HG03103 (cell line): ENCODE data around the gene CARD10.
"Not testable (repeated sequence)": the region's sequence is repeated elsewhere in the genome, so short reads cannot be mapped to it uniquely, and the experiment has no call there.

Source experiments
- ATAC-seq: cut with Tn5 transposase; IDR thresholded peaks from one replicate; pipeline ENCODE4 v1.9.1; 2021; ENCODE audit warnings: low read depth; ENCODE audit not compliant: unreplicated experiment

CARD10 gene

DNA sequence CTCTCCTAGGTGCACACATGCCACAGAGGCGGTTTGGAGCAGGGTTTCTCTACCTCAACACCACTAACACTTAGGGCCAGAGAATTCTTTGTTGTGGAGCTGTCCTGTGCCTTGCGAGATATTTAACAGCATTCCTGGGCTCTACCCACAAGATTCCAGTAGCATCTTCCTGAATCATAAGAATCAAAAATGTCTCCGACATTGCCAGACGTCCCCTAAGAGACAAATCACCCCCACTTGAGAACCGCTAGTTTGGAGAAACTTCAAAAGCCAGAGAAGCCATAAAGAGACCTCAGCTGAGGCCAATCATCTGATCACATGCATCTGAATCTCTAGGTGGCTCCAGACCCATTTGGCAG is 49.1 kb downstream of the CARD10 start:
- no peak for ATAC-seq

DNA sequence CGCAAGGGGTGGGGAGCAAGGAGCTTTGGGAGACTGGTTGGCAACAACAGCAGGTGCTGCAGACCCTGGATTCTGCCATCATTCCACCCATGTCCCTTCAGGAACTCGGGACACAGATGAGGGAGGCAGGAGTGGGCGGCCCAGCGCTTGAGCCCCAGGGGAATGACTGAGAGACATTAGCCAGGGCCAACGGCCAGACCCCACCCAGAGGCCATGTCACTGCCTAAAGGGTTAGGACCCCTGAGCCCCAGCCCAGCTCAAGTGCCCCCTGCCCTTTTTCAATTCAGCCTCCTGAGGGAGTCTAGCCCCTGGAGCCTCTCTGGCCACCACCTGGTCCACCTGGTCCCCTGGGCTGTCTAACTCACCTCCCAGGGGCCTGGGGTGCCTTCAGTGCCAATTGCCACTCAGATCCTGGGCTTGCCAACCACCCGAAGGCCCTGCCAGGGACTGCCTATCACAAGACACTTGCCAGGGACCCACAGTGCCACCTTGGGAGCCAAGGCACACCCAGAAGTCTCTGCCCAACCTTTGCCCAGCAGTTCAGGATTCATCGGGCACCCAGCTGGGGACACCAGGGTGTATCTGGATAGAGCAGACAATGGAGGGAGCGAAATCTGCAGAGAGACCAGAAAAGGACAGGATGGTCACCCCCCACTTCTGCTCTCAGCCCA is 49.7 kb downstream of the CARD10 start:
- no peak for ATAC-seq

DNA sequence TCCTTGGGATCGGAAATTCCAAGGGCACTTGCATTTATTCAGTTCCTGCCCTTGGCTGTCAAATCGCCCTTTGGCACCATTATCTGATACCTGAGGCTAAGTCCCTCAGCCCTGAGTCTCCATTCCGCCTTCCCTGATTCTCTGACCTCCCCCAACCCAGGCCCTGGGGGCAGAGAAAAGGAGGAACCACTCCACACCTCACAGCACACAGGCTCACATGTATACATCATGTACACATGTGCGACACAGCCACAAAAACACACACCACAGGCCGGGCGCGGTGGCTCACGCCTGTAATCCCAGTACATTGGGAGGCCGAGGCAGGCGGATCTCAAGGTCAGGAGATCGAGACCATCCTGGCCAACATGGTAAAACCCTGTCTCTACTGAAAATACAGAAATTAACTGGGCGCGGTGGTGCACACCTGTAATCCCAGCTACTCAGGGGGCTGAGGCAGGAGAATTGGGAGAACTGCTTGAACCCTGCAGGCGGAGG is 51.0 kb downstream of the CARD10 start:
- not testable (repeated sequence) for ATAC-seq

DNA sequence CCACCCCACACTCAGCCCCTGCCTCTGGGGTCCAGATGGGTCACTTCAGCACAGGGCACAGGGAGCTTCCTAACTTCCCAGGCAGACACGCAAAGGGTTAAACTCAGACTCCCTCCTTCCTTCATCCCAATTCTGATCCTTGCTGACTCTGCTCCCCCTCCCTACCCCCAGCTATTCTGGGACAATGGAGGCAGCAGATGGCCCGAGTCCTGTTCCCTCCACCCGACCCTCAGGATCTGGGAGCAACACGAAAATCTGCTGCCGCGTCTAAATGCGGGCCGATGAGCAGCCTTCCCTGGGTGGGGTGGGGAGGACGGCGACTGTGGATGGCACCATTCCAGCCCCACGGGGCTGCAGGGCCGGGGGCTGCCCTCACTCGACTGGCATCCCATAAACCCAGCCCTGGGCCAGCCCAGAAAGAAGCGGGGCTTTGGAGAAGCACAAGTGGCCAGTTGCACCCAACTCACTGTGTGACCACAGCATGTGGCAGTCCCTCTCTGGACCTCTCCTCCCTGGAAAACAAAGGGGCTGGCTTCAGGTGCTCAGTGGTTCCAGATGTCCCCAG is 51.7 kb downstream of the CARD10 start:
- ATAC-seq, result no peak

DNA sequence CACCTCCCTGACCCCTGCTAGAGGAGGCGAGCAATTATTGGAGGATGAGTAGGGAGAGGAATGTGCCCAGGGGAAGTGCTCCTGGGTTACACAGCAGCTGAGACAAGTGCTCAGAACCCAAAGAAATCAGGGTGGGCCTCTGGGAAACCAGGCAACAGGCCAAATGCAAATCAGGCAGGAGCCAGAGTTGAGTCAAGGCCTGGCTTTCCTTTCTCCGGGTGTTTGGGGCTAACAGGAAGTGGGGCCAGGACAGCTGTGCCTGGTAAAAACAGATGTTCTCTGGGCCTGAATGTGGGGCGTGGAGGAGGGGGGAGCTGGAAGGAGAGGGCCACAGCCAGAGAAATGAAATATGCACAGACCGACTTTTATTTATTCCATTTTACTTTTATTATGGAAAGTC is 55.0 kb downstream of the CARD10 start:
- no peak for ATAC-seq

DNA sequence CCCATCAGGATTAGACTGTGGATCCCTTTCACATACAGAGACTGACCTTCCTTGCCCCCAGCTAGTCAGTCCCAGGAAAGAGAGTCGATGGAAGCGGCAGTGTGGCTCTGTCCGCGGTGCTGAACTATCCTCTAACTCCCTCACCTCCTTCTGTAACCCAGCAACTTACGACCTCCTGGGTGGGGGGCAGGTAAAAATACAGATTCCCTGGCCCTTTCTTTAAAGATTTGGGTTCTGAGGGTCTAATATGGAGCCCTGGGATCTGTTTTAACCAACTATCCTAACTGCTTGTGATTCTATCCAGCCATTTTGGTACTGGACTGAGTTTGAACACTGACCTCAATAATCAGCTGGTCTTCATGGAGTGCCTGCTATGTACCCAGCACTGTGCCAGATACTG is 56.2 kb downstream of the CARD10 start:
- ATAC-seq, result no peak

DNA sequence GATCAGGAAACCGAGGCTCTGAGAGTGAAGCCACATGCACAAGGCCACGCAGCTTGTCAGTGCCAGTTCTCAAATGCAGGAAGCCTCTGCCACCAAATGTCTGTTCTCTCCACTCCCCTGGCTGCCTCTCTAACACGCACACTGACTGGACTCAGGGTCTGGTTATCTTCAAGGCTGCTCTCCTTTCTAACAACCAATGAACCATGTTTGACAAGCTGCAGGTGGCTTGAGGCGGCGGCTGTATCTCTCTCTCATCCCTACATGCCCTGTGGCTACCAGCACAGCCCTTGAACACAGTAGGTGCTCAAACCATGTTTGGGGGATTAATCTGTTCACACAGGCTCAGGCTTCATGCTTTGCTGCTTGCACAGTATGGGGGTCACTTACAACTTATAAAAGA is 56.8 kb downstream of the CARD10 start:
- no peak for ATAC-seq

DNA sequence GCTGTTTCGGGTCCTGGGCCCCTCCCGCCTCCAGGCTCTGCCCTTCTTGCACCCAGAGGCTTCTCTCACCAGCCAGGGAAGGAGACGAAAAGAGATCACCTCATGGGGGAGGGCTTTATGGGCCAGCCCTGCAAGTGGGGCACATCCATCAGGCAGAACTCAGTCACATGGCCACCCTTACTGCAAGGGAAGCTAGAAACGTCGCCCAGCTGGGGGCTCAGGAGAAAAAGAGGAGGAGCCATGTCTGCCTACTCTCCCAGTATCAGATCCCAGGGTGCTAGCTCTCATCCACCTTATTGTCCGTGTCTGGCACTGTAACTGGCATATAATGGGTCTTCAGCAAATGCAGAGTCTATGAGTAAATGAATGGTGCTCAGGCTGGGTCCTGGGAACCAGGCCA is 57.3 kb downstream of the CARD10 start:
- ATAC-seq, result no peak

DNA sequence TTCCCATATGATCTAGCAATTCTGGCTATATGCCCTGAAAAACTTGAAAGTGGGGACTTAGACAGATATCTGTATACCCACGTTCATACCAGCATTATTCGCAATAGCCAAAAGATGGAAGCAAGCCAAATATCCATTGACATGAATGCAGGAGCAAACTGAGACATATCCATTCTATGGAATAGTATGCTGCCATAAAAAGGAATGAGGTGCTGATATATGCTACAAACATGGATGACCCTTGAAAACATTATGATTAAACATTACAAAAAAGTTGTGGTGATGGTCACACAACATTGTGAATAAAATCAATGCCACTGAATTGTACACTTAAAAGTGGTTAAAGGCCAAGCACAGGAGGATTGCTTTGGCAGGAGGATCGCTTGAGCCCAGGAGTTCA is 58.5 kb downstream of the CARD10 start:
- no peak for ATAC-seq

DNA sequence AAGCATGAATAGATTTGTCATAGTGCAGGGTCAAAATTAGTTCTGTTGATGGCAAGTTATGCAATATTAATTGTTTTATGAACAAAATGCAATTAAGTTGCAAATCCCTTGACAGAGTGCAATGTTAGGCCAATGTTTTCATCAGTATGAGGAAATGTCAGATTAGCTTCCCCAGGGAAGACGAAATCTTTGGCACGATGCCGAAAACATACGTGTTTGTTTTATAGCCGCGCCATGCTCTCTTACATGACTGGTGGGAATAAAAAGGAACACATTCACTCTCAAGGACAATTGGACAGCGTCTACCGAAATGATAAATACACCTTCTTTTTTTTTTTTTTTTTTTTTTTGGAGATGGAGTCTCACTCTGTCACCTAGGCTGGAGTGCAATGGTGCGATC is 60.0 kb downstream of the CARD10 start:
- no peak for ATAC-seq

DNA sequence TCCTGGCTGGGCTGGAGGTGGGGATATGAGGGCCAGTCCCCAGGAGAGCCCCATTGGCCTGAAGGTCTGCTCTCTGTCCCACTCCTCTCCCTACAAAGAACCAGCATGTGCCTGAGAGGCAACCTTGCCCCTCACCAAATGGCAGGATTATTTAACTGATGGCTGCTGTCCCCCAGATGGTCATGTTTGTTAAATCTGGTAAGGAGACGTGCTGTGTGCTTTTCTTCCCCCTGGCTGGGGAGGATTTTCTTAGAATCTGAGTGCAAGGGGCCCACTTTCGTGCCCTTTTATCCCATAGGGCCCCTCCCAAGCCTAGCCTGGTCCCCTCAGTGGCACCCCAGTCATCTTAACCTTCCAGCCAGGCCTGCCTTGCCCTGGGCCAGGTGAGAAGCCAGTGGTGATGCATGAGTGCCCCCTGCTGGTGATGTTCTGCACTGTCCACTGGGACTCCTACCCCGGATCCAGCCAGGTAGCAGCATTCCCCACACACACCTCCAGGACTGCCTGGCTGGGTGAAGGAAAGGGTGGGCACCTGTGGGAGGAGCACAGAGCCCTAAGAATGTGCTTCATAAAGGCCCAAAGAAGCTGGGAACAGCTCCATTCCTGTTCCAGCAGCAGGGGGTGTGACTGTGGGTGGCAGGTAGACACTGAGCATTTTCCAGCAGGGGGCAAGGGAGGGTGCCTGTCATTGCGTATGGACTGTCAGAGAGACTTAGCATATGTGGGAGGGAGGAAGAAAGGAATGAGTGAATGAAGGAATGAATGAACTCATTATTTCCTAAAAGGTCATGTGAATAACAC is 61.9 kb downstream of the CARD10 start:
- no peak for ATAC-seq

DNA sequence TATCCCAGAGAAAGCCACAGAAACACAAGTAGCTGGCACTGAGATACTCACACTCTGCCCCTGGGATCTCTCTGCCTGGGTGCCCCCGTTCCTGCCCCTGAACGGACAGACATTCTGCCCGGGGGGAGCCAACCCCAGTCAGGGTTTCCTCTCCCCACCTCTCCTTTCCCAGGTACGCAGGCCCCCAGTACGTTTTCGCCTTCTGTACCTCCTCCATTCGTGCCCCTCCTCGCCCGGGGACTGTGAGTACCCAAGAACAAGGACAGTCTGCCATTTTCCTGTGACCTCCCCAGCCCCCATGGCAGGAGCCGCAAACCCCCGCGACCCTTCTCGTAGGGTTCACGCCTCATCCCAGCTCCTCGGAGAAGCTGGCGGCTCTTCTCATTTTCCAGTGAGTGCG is 62.9 kb downstream of the CARD10 start:
- ATAC-seq, result no peak

DNA sequence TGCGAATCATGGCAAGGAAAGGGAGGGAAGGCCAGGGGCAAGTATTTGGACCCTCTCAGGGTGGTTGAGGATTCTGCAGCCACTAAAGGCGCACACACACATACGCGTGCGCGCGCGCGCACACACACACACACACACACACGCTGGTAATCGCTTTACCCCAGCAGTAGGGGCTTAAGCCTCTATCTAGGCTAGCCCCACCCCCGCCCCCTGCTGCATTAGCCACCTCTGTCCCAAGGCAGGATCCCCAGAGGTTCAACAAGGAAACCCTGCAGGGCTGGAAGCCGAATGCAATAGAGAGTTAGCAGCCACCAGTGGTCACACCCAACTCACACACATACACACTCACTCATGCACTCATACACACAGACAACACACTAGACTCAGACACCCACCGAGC is 63.3 kb downstream of the CARD10 start:
- no peak for ATAC-seq

DNA sequence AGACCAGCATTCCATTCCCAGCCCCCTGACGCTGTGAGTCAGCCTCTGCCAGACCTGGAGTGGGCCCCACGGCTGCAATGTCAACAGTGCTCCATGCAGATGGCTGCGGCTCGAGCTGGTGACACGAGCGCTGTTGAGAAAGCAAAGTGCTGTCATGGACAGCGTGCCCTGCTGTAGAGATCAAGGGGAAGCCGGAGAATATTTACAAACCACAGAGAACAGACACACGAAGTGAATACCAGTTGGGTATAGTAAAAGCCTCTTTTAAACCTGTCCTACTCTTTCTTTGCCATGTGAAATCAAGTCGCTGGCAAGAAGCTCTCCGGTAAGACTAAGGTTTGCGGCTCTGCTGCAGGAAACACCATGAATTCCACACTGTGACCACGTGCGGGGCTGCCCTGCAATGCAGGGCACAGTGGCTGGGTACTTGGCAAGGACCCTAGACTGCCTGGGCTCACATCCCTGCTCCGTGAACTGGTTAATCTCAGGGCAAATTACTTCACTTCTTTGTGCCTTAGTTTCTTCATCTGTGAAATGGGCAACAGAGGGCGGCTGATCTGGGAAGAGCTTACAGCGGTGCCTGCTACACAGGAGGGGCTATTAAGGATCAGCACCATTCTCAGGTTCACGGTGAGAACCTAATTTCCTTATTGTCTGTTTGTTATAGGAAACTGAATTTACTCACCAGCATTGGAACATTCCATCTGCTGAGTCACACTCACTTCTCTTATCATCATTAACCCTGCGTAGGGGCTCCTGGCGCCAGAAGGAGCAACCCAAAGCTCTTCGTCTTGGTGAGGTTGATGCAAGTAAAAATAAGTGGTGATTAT is 64.1 kb downstream of the CARD10 start:
- ATAC-seq, result no peak

DNA sequence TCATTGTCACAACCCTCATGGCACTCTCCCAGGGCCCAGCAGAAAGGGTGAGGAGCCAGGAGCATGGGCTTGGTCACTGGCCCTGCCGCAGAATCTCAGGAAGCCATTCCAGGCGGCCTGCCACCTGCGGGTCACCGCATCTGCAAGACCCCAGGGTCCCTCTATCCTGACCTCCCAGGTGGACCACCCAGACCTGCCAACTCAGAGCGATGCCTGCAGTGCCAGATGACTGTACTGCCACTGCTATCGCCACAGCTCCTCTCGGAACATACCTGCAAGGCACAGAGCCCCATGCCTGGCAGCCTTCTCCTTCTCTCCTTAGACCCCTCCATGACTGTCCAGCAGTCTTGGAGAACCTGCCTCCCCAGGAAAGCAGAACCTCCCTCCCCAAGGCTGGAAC is 65.5 kb downstream of the CARD10 start:
- ATAC-seq, result no peak

DNA sequence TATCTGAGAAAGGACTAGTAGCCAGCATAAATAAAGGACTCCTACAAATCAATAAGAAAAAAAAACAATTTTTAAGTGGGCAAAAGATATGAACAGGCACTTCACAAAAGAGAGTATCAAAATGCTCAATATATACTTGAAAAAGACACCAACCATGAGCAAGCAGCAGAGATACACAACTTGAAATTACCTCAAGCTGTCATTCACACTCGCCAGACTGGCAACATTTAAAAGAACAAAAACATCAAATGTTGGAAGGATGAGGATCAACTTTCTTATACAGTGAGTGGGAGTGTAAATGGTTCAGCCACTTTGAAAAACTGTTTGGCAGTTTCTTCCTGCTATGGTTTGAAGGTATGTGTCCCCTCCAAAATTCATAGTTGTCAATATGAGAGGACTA is 68.0 kb downstream of the CARD10 start:
- ATAC-seq, result no peak

DNA sequence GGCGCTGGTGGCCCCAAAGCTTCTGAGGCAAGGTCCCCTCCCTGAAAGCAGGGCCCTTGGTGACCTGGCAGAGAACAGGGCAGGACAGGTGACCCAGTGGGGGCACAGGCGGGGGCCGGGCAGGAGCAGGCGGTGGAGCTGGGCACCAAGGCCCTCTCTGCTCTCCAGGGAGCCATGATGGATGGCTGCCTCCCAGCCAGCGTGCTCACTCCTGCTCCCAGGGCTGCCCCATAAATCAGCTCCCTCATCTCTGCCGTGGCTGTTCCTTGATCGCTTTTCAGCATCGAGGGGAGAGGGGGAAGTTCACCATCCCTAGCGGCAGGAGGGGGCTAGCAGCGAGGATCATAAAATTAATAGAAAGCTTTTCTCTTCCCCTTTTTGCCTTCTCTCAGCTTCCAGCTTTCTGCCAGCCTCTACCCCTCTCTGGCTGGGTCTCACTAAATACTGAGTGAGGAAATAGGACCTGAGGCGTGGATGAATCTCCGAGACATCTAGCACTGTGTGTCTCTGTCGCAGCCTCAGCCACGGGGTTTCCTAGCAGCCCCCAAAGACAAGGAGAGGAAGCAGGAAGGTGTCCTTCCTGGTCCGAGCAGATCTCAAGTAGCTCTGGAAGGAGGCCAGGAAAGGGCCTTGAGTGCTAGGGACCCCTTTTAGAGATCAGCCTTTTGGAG is 69.7 kb downstream of the CARD10 start:
- no peak for ATAC-seq

DNA sequence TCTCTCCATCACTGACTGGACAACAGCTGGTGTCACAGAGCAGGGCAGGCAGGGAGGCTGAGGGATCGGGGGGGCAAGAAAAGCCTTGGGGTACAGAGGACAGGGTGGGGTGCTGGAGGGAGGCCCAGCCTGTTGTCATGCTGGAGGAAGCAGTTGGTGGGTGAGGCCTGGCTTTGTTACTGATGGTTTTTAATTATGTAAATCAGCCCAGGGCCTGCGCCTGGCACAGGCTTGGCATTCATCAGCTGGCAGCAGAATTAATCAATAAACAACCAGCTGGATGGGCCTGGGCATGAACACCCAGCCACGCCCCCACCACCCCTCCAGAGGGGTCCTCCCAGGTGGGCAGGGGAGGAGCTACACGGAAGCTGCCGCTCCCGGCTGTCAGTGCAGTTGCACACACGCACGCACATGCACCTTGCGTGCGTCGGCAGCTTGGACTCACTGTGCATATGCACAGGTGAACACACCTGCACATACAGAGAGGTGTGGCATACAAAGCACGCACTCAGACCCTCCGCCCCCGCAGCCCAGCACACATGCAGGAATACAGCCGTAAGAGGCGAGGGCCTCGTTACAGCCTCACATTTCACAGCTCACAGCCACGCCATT is 70.6 kb downstream of the CARD10 start:
- no peak for ATAC-seq

DNA sequence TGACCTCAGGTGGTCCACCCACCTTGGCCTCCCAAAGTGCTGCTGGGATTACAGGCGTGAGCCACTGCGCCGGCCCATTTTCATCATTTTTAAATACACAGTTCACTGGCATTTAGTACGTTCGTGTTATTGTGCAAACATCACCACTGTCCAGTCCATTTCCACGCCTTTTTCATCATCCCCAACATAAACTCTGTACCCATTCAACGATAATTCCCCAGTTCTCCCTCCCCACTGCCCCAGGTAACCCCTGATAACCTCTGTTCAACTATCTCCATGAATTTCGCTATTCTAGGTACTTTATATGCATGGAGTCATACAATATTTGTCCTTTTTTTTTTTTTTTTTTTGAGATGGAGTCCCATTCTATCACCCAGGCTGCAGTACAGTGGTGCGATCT is 73.7 kb downstream of the CARD10 start:
- no peak for ATAC-seq

DNA sequence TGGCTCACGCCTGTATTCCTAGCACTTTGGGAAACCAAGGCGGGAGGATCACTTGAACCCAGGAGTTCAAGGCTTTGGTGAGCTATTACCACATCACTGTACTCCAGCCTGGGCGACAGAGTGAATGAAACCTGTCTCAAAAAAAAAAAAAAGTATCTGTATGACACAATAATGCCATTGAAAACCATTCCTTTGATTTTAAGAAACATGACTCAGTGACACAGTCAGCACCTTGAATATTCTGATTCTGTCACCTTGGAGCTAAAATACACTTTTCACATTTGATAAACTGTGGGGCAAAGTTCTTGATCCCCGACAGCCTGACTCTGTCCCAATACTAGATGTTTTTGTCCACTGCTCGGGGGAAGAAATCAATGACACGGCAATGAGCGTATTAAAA is 75.2 kb downstream of the CARD10 start:
- no peak for ATAC-seq
